Hepatocyte (in vitro differentiated cells): ENCODE results near the gene CCDC148.

Experiments used
- EZH2 ChIP-seq: fragments of 200-600 bp; sonication (generic); IDR thresholded peaks from 2 replicates; pipeline ENCODE4 v1.6.1; 2016; ENCODE audit warnings: antibody characterized with exemption, mild to moderate bottlenecking, borderline replicate concordance
- EZH2phosphoT487 ChIP-seq: fragments of 200-600 bp; sonication (generic); IDR thresholded peaks from one replicate; pipeline ENCODE4 v1.6.1; 2018; ENCODE audit warnings: antibody characterized with exemption, mild to moderate bottlenecking, low read depth, moderate library complexity; ENCODE audit not compliant: unreplicated experiment, severe bottlenecking
- TF ChIP-seq, protein P1 (sequence below): fragments of 200-600 bp; sonication (generic); IDR thresholded peaks from 2 replicates; pipeline ENCODE4 v1.5.1; 2016; ENCODE audit warnings: antibody characterized with exemption, mild to moderate bottlenecking; ENCODE audit not compliant: poor library complexity

- TF ChIP-seq, protein P1, sequence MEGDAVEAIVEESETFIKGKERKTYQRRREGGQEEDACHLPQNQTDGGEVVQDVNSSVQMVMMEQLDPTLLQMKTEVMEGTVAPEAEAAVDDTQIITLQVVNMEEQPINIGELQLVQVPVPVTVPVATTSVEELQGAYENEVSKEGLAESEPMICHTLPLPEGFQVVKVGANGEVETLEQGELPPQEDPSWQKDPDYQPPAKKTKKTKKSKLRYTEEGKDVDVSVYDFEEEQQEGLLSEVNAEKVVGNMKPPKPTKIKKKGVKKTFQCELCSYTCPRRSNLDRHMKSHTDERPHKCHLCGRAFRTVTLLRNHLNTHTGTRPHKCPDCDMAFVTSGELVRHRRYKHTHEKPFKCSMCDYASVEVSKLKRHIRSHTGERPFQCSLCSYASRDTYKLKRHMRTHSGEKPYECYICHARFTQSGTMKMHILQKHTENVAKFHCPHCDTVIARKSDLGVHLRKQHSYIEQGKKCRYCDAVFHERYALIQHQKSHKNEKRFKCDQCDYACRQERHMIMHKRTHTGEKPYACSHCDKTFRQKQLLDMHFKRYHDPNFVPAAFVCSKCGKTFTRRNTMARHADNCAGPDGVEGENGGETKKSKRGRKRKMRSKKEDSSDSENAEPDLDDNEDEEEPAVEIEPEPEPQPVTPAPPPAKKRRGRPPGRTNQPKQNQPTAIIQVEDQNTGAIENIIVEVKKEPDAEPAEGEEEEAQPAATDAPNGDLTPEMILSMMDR: no peak
- TF ChIP-seq EZH2: no peak
- no peak for TF ChIP-seq EZH2phosphoT487
Observed at GRCh38 chr2:158297606-158298005, 158.9 kb downstream of the CCDC148 start.
